Measurements from ENCODE around the gene CDCA7.

CDCA7 gene

DNA sequence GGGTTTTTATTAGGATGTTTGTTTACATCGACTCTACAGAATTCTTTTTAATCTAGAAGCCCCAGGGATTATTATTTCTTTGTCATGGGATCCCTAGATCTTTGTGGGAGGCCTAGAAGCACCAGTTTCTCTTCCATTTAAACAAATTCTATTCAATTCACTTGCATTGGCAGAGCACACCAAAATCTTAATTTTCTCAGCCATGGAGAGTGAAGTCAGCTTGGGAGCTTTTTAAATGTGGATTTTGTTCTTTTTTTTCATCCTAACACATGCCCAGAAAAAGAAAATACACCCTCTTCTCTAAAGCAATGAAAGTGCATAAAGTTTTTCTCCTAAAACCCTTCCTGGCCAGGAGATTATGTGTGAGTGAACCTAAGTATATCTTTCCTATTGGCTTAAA is 38.5 kb downstream of the CDCA7 start:
- no peaks in the 10 kb centered on the region for H3K9me3 ChIP-seq (ENCODE audit: control insufficient read depth in 1 of 2, low read length in 2 of 2)
- no peaks in the 10 kb centered on the region for H3K36me3 ChIP-seq (ENCODE audit: control insufficient read depth in 1 of 2, insufficient read depth in 2 of 2, low read length in 2 of 2)
- no peak overlapping the region for H3K27ac ChIP-seq (ENCODE audit: low read length)
- H3K27me3 ChIP-seq (ENCODE audit: low read depth, low read length) = no peaks in the 10 kb centered on the region
- H3K4me1 ChIP-seq (ENCODE audit: control insufficient read depth in 1 of 2, insufficient read depth in 2 of 2, low read length in 2 of 2) = no peaks in the 10 kb centered on the region
- H3K4me3 ChIP-seq (ENCODE audit: low read depth in 1 of 2, low read length in 2 of 2) = no peak overlapping the region

- H3K27me3 ChIP-seq (ENCODE audit: low read depth, low read length) = no peaks in the 10 kb centered on the region
- no peak overlapping the region for H3K4me3 ChIP-seq (ENCODE audit: low read depth in 1 of 2, low read length in 2 of 2)
- H3K4me1 ChIP-seq (ENCODE audit: control insufficient read depth in 1 of 2, insufficient read depth in 2 of 2, low read length in 2 of 2) = no peaks in the 10 kb centered on the region
- H3K36me3 ChIP-seq (ENCODE audit: control insufficient read depth in 1 of 2, insufficient read depth in 2 of 2, low read length in 2 of 2) = no peaks in the 10 kb centered on the region
- H3K9me3 ChIP-seq (ENCODE audit: control insufficient read depth in 1 of 2, low read length in 2 of 2) = no peaks in the 10 kb centered on the region
- H3K27ac ChIP-seq (ENCODE audit: low read length) = no peak overlapping the region
Measured at GRCh38 chr2:173393636-173394035, 39.0 kb downstream of the CDCA7 start.

DNA sequence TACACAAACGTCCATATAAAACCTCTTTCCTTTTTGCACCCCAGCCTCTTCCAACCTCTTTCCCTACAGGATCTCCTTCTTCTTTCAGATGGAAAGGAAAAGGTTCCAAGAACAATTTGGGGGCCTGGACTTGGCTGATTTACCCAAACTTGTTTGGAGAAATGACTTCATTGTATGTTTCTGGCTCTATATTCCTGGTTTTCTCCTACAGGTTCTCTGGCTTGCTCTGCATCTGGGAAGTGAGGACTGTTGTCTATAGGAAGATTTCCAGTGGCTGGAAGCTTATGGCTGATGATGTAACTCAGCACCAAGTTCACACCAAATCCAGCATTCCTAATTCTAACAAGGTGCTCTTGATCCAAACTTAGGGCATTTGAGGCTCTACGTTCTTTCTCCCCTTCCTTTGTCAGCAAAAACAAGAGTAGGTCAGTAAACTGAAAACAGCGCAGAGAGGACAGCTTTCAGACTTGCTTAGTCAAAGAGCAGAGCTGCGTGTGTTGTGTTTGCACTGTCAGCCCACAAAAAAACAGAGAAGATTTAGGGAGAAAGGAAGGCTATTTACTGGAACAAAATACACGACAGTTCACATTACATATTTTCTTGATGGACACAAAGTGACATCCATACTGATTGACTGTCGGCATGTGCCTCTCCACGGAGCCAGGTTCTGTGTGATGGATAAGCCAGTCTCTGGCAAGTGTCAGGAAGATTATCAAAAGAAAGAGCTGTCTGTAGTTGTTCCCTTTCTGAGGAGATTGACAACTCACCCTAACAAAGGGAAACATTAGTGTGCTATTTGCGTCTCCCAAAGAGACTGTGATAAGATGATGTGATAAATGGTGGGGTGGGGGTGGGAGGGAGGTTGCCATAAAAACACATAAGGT is 39.7 kb downstream of the CDCA7 start:
- Histone ChIP-seq H3K27ac (ENCODE audit: low read length) (no peak overlapping the region), H3K4me3 (ENCODE audit: low read depth in 1 of 2, low read length in 2 of 2) (no peak overlapping the region), H3K4me1 (ENCODE audit: control insufficient read depth in 1 of 2, insufficient read depth in 2 of 2, low read length in 2 of 2) (no peaks in the 10 kb centered on the region), H3K36me3 (ENCODE audit: control insufficient read depth in 1 of 2, insufficient read depth in 2 of 2, low read length in 2 of 2) (no peaks in the 10 kb centered on the region), H3K9me3 (ENCODE audit: control insufficient read depth in 1 of 2, low read length in 2 of 2) (no peaks in the 10 kb centered on the region), H3K27me3 (ENCODE audit: low read depth, low read length) (no peaks in the 10 kb centered on the region)

DNA sequence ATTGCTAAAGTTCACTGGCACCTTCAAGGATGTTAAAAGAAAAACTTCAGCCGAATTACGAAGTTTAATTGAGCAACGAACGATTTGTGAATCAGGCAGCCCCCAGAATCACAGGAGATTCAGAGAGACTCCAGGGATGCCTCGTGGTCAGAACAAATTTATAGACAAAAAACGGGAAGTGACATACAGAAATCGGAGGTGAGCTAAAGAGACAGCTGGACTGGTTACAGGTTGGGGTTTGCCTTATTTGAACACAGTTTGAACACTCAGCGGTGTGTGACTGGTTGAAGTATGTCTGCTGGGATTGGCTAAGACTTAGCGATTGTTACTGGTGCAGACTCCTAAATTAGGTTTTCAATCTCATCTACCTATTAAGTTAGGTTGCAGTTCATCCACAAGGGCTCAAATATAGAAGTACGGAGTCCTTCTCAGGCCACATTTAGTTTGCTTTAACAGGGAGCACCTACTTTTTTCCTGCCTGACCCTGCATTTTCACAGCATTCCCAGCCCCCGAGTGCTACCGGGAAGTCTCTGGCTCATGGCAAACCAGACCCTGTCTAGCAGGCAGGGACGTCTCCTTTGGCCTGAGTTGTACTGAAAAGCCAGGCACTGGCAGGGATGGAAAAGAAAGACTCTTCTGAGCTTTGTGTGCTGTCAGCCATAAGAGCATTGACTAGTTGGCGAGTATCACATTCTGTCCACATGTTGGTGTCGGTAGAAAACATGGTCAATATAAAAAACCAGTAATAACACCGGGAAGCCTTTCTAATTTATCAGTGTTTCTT is 41.1 kb downstream of the CDCA7 start:
- no peak overlapping the region for H3K27ac ChIP-seq (ENCODE audit: low read length)
- no peaks in the 10 kb centered on the region for H3K4me1 ChIP-seq (ENCODE audit: control insufficient read depth in 1 of 2, insufficient read depth in 2 of 2, low read length in 2 of 2)
- H3K4me3 ChIP-seq (ENCODE audit: low read depth in 1 of 2, low read length in 2 of 2) = no peak overlapping the region
- H3K27me3 ChIP-seq (ENCODE audit: low read depth, low read length) = no peaks in the 10 kb centered on the region
- H3K9me3 ChIP-seq (ENCODE audit: control insufficient read depth in 1 of 2, low read length in 2 of 2) = no peaks in the 10 kb centered on the region
- H3K36me3 ChIP-seq (ENCODE audit: control insufficient read depth in 1 of 2, insufficient read depth in 2 of 2, low read length in 2 of 2) = no peaks in the 10 kb centered on the region

DNA sequence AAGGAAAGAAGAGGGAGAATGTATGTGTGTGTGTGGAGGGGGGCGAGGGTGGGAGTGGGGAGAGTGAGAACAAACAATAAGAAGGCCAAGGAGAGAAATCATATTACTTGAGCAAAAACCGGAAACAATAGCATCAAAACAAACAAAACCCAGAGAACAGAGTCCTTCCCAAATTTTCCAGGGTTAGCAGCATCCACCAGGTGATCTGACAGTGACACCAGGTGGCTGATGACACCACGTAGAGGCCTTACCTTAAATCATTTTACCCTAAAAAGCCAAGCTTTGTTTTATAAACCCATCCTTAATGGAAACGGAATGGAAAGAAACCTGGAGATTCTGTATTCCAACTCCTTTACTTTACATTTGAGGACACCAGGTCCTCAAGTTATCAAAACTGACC is 42.9 kb downstream of the CDCA7 start:
- Histone ChIP-seq H3K9me3 (ENCODE audit: control insufficient read depth in 1 of 2, low read length in 2 of 2) (no peaks in the 10 kb centered on the region), H3K27ac (ENCODE audit: low read length) (no peak overlapping the region), H3K4me3 (ENCODE audit: low read depth in 1 of 2, low read length in 2 of 2) (no peak overlapping the region), H3K36me3 (ENCODE audit: control insufficient read depth in 1 of 2, insufficient read depth in 2 of 2, low read length in 2 of 2) (no peaks in the 10 kb centered on the region), H3K27me3 (ENCODE audit: low read depth, low read length) (peaks cover 3% of the 10 kb centered on the region), H3K4me1 (ENCODE audit: control insufficient read depth in 1 of 2, insufficient read depth in 2 of 2, low read length in 2 of 2) (no peaks in the 10 kb centered on the region)

DNA sequence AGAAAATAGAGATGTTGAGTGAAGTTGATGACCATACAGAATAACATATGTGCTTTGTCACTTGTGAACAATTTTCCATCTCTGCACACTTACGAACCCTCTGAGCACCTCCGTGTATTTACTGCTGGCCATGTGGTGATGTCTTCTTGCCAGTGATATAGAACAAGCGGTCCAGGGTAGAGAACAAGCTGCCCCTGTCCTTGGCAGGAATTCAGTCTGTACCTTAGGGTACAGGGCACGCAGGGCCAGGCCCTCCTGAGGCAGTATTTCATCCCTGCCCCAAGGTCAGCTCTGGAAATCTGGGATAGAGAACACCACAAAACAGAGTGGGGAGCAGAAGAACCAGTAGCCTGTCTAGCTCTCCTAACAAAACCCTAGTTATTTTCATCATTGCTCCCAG is 44.6 kb downstream of the CDCA7 start:
- peaks cover 3% of the 10 kb centered on the region for H3K27me3 ChIP-seq (ENCODE audit: low read depth, low read length)
- no peak overlapping the region for H3K4me3 ChIP-seq (ENCODE audit: low read depth in 1 of 2, low read length in 2 of 2)
- H3K27ac ChIP-seq (ENCODE audit: low read length) = no peak overlapping the region
- H3K4me1 ChIP-seq (ENCODE audit: control insufficient read depth in 1 of 2, insufficient read depth in 2 of 2, low read length in 2 of 2) = no peaks in the 10 kb centered on the region
- no peaks in the 10 kb centered on the region for H3K36me3 ChIP-seq (ENCODE audit: control insufficient read depth in 1 of 2, insufficient read depth in 2 of 2, low read length in 2 of 2)
- no peaks in the 10 kb centered on the region for H3K9me3 ChIP-seq (ENCODE audit: control insufficient read depth in 1 of 2, low read length in 2 of 2)

GRCh38 chr2:173400760-173401159 is 46.1 kb downstream of the CDCA7 start:
- Histone ChIP-seq H3K27me3 (ENCODE audit: low read depth, low read length) (peaks cover 3% of the 10 kb centered on the region), H3K27ac (ENCODE audit: low read length) (no peak overlapping the region), H3K9me3 (ENCODE audit: control insufficient read depth in 1 of 2, low read length in 2 of 2) (no peaks in the 10 kb centered on the region), H3K36me3 (ENCODE audit: control insufficient read depth in 1 of 2, insufficient read depth in 2 of 2, low read length in 2 of 2) (no peaks in the 10 kb centered on the region), H3K4me3 (ENCODE audit: low read depth in 1 of 2, low read length in 2 of 2) (no peak overlapping the region), H3K4me1 (ENCODE audit: control insufficient read depth in 1 of 2, insufficient read depth in 2 of 2, low read length in 2 of 2) (no peaks in the 10 kb centered on the region)

DNA sequence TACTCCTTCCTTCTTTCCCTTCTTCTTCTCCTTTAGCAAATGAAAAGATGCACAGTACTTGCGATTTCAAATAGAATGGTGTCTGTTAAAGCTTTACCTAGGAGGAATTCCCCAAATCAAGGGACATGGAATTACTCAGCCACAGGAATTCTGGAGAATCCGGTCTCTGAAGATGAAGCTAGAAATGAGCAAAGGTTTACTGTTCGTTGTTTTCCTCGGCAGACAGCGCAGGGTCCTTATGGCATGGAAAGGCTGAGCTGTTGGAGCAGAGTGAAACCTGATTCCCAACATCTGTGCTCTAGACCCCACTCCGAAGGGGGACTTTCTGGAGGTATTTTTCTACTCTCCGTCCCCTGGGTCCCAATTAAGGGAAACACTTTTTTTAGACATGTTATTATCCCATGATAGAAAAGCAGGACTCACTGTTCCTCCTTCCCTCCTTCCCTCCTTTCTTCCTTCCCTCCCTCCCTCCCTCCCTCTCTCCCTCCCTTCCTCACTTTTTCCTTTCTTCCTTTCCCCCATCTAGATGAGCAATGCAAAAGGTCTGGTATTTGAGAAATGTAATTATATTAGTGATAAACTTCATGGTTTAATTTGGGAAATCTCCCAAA is 47.1 kb downstream of the CDCA7 start:
- Histone ChIP-seq H3K27me3 (ENCODE audit: low read depth, low read length) (peaks cover 3% of the 10 kb centered on the region), H3K4me3 (ENCODE audit: low read depth in 1 of 2, low read length in 2 of 2) (no peak overlapping the region), H3K4me1 (ENCODE audit: control insufficient read depth in 1 of 2, insufficient read depth in 2 of 2, low read length in 2 of 2) (no peaks in the 10 kb centered on the region), H3K27ac (ENCODE audit: low read length) (no peak overlapping the region), H3K36me3 (ENCODE audit: control insufficient read depth in 1 of 2, insufficient read depth in 2 of 2, low read length in 2 of 2) (no peaks in the 10 kb centered on the region), H3K9me3 (ENCODE audit: control insufficient read depth in 1 of 2, low read length in 2 of 2) (no peaks in the 10 kb centered on the region)

- Histone ChIP-seq H3K36me3 (ENCODE audit: control insufficient read depth in 1 of 2, insufficient read depth in 2 of 2, low read length in 2 of 2) (no peaks in the 10 kb centered on the region), H3K4me3 (ENCODE audit: low read depth in 1 of 2, low read length in 2 of 2) (no peak overlapping the region), H3K27me3 (ENCODE audit: low read depth, low read length) (peaks cover 3% of the 10 kb centered on the region), H3K4me1 (ENCODE audit: control insufficient read depth in 1 of 2, insufficient read depth in 2 of 2, low read length in 2 of 2) (no peaks in the 10 kb centered on the region), H3K9me3 (ENCODE audit: control insufficient read depth in 1 of 2, low read length in 2 of 2) (no peaks in the 10 kb centered on the region), H3K27ac (ENCODE audit: low read length) (no peak overlapping the region)
Measured at GRCh38 chr2:173402405-173402974, 47.8 kb downstream of the CDCA7 start.

DNA sequence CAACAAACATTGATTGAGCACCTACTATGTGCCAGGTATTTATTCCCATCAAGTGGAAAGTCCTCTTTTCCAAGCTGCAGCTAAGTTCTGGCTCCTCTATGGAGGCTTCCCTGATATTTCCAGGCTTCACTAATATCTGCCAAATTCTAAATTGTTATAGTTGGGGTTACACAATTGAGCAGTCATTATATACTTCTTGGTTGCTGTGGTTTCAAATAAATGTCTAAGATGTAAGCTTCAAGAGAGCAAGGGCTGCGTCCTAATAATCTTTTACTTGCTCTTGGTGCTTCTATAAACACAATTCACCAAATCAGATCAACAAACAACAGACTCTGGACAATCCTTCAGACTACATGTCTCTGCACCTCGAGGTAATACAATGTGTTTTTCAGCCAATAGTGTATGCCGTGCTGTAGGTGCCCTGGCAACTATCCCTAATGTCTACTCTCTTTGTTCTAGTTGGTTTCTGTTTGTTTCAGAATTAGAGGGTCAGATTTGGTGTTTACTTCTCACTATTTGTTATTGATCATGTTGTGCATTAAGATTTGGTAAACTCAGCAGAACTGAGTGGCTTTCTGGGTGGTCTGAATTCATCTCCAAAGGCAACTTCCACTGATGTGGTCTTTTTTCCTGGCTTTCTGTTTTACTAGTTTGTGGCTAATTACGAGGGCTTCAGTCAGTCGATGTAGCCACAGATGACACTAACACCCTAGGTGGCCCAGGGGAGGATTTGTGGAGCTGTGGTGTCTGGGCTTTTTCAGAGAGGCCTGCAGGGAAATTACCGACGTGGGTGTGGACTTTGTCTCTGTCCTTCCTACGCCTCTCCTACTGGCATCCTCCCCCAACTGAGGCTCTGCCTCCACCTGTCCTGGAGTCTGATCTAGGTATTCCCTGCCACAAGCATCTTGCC is 50.4 kb downstream of the CDCA7 start:
- no peak overlapping the region for H3K27ac ChIP-seq (ENCODE audit: low read length)
- no peak overlapping the region for H3K4me3 ChIP-seq (ENCODE audit: low read depth in 1 of 2, low read length in 2 of 2)
- no peaks in the 10 kb centered on the region for H3K36me3 ChIP-seq (ENCODE audit: control insufficient read depth in 1 of 2, insufficient read depth in 2 of 2, low read length in 2 of 2)
- H3K4me1 ChIP-seq (ENCODE audit: control insufficient read depth in 1 of 2, insufficient read depth in 2 of 2, low read length in 2 of 2) = no peaks in the 10 kb centered on the region
- H3K9me3 ChIP-seq (ENCODE audit: control insufficient read depth in 1 of 2, low read length in 2 of 2) = no peaks in the 10 kb centered on the region
- peaks cover 3% of the 10 kb centered on the region for H3K27me3 ChIP-seq (ENCODE audit: low read depth, low read length)
